Neural cell (in vitro differentiated cells): ENCODE data around the gene LRRC53.

Experiments used
- EP300 ChIP-seq: fragments of 450-650 bp; conservative IDR thresholded peaks from 2 replicates; pipeline ENCODE4 v1.6.1; 2014; ENCODE audit warnings: antibody characterized with exemption, mild to moderate bottlenecking, moderate library complexity; ENCODE audit not compliant: poor library complexity, severe bottlenecking
- EZH2 ChIP-seq: fragments of 200-600, 300-800 bp; shearing (Covaris generic), sonication (generic); IDR thresholded peaks from 2 replicates; pipeline ENCODE4 v1.6.1; 2014; ENCODE audit warnings: antibody characterized with exemption, low read length, borderline replicate concordance, mild to moderate bottlenecking; ENCODE audit not compliant: insufficient read depth, poor library complexity, severe bottlenecking
- RAD21 ChIP-seq: fragments of 450-650 bp; conservative IDR thresholded peaks from 2 replicates; pipeline ENCODE4 v1.6.1; 2014; ENCODE audit warnings: antibody characterized with exemption, mild to moderate bottlenecking, moderate library complexity
- TAF1 ChIP-seq: IDR thresholded peaks from 2 replicates; pipeline ENCODE4 v1.6.1; 2012; ENCODE audit warnings: low read depth
- TF ChIP-seq, protein P1 (sequence below): fragments of 450-650 bp; IDR thresholded peaks from 2 replicates; pipeline ENCODE4 v1.5.1; 2014; ENCODE audit warnings: antibody characterized with exemption, mild to moderate bottlenecking, moderate library complexity; ENCODE audit not compliant: poor library complexity, severe bottlenecking
- TF ChIP-seq, protein P2 (sequence below): IDR thresholded peaks from 2 replicates; pipeline ENCODE4 v1.6.1; 2012; ENCODE audit warnings: borderline replicate concordance

DNA sequence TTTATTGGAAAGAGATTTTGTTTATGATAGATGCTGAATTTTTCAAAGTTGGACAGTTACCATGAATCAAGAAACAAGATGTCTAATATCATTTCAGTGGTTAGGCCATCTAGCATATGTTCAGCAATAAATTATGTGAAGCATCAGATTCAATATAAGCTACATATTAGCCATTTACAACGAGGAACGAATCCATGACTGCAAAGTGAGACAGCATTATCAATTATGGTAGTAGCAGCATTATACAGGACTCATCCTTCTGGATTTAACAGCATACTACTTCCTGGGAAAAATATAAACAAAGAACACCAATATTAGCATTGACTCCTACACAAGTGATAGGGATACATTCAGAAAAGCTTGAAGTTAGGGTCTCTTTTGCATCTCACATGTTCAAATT lies 59.1 kb downstream of the LRRC53 start:
- TF ChIP-seq, protein P1, sequence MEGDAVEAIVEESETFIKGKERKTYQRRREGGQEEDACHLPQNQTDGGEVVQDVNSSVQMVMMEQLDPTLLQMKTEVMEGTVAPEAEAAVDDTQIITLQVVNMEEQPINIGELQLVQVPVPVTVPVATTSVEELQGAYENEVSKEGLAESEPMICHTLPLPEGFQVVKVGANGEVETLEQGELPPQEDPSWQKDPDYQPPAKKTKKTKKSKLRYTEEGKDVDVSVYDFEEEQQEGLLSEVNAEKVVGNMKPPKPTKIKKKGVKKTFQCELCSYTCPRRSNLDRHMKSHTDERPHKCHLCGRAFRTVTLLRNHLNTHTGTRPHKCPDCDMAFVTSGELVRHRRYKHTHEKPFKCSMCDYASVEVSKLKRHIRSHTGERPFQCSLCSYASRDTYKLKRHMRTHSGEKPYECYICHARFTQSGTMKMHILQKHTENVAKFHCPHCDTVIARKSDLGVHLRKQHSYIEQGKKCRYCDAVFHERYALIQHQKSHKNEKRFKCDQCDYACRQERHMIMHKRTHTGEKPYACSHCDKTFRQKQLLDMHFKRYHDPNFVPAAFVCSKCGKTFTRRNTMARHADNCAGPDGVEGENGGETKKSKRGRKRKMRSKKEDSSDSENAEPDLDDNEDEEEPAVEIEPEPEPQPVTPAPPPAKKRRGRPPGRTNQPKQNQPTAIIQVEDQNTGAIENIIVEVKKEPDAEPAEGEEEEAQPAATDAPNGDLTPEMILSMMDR, result no peak
- no peak for TF ChIP-seq RAD21
- TF ChIP-seq, protein P2, sequence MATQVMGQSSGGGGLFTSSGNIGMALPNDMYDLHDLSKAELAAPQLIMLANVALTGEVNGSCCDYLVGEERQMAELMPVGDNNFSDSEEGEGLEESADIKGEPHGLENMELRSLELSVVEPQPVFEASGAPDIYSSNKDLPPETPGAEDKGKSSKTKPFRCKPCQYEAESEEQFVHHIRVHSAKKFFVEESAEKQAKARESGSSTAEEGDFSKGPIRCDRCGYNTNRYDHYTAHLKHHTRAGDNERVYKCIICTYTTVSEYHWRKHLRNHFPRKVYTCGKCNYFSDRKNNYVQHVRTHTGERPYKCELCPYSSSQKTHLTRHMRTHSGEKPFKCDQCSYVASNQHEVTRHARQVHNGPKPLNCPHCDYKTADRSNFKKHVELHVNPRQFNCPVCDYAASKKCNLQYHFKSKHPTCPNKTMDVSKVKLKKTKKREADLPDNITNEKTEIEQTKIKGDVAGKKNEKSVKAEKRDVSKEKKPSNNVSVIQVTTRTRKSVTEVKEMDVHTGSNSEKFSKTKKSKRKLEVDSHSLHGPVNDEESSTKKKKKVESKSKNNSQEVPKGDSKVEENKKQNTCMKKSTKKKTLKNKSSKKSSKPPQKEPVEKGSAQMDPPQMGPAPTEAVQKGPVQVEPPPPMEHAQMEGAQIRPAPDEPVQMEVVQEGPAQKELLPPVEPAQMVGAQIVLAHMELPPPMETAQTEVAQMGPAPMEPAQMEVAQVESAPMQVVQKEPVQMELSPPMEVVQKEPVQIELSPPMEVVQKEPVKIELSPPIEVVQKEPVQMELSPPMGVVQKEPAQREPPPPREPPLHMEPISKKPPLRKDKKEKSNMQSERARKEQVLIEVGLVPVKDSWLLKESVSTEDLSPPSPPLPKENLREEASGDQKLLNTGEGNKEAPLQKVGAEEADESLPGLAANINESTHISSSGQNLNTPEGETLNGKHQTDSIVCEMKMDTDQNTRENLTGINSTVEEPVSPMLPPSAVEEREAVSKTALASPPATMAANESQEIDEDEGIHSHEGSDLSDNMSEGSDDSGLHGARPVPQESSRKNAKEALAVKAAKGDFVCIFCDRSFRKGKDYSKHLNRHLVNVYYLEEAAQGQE, result no peak
- TF ChIP-seq EZH2, result no peak
- no peak for TF ChIP-seq TAF1
- TF ChIP-seq EP300, result no peak
